ENCODE results near the gene SLC25A19. TPM values are rescaled to one million over a fixed set of nuclear protein-coding genes. Genes with fewer than 3 reads are reported as not detected.

The SLC25A19 gene
- total and polyA plus RNA-seq, 10 of the 15 experiments (the other 5 are each of a cell fraction or from before 2014, with no cell fraction given), result 32.9 to 91.6 (median 53.7) TPM

- TF ChIP-seq CUX1 (IDR thresholded peaks at IDR 0.05; ENCODE audit: insufficient replicate concordance, low read depth, low read length), result no peak
- TF ChIP-seq, protein P1, sequence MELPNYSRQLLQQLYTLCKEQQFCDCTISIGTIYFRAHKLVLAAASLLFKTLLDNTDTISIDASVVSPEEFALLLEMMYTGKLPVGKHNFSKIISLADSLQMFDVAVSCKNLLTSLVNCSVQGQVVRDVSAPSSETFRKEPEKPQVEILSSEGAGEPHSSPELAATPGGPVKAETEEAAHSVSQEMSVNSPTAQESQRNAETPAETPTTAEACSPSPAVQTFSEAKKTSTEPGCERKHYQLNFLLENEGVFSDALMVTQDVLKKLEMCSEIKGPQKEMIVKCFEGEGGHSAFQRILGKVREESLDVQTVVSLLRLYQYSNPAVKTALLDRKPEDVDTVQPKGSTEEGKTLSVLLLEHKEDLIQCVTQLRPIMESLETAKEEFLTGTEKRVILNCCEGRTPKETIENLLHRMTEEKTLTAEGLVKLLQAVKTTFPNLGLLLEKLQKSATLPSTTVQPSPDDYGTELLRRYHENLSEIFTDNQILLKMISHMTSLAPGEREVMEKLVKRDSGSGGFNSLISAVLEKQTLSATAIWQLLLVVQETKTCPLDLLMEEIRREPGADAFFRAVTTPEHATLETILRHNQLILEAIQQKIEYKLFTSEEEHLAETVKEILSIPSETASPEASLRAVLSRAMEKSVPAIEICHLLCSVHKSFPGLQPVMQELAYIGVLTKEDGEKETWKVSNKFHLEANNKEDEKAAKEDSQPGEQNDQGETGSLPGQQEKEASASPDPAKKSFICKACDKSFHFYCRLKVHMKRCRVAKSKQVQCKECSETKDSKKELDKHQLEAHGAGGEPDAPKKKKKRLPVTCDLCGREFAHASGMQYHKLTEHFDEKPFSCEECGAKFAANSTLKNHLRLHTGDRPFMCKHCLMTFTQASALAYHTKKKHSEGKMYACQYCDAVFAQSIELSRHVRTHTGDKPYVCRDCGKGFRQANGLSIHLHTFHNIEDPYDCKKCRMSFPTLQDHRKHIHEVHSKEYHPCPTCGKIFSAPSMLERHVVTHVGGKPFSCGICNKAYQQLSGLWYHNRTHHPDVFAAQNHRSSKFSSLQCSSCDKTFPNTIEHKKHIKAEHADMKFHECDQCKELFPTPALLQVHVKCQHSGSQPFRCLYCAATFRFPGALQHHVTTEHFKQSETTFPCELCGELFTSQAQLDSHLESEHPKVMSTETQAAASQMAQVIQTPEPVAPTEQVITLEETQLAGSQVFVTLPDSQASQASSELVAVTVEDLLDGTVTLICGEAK (IDR thresholded peaks at IDR 0.05; ENCODE audit: borderline replicate concordance), result no peak
Measured at GRCh38 chr17:75271233-75271954, 17.8 kb downstream of the SLC25A19 start (continued).

Data from GM12878 (cell line).